ENCODE results near the gene GRM2. TPM values are rescaled to one million over a fixed set of nuclear protein-coding genes. Genes with fewer than 3 reads are reported as not detected.
"Not testable (repeated sequence)": the region's sequence is repeated elsewhere in the genome, so short reads cannot be mapped to it uniquely, and the experiment has no call there.

Gene GRM2
- total and polyA plus RNA-seq, 2 donors, result 0.05 to 0.91 TPM

GRCh38 chr3:51742320-51742719 lies 35.5 kb downstream of the GRM2 start:
- H3K27me3 ChIP-seq (ENCODE audit: control insufficient read depth in 2 of 2, insufficient read depth in 1 of 2, low read length in 1 of 2); H3K9me3 ChIP-seq (ENCODE audit: control insufficient read depth in 2 of 2, insufficient read depth in 1 of 2, low read length in 1 of 2); DNase-seq (ENCODE audit: low read depth in 6 of 9, low spot score in 9 of 9); H3K4me3 ChIP-seq (ENCODE audit: low read length in 2 of 2); H3K4me1 ChIP-seq (ENCODE audit: control insufficient read depth in 2 of 2, insufficient read depth in 2 of 2, low read length in 2 of 2); H3K36me3 ChIP-seq (ENCODE audit: control insufficient read depth in 2 of 2, insufficient read depth in 2 of 2, low read length in 1 of 2); H3K27ac ChIP-seq (ENCODE audit: low read depth in 1 of 2, low read length in 1 of 2): not testable (repeated sequence)
- 92% methylated on average over 3 of the region's 3 CpGs for WGBS

GRCh38 chr3:51742978-51743377 lies 36.1 kb downstream of the GRM2 start:
- WGBS, result 81% methylated on average over 4 of the region's 4 CpGs

GRCh38 chr3:51747840-51748239 lies 41.0 kb downstream of the GRM2 start:
- no peak for DNase-seq (ENCODE audit: low read depth in 6 of 9, low spot score in 9 of 9)
- Histone ChIP-seq H3K27ac (ENCODE audit: low read depth in 1 of 2, low read length in 1 of 2) (no peak overlapping the region), H3K36me3 (ENCODE audit: control insufficient read depth in 2 of 2, insufficient read depth in 2 of 2, low read length in 1 of 2) (no peaks in the 10 kb centered on the region), H3K4me1 (ENCODE audit: control insufficient read depth in 2 of 2, insufficient read depth in 2 of 2, low read length in 2 of 2) (peaks cover 0 to 2% of the 10 kb centered on the region in 2 donors), H3K9me3 (ENCODE audit: control insufficient read depth in 2 of 2, insufficient read depth in 1 of 2, low read length in 1 of 2) (no peaks in the 10 kb centered on the region), H3K27me3 (ENCODE audit: control insufficient read depth in 2 of 2, insufficient read depth in 1 of 2, low read length in 1 of 2) (no peaks in the 10 kb centered on the region), H3K4me3 (ENCODE audit: low read length in 2 of 2) (no peak overlapping the region)

More at GRCh38 chr3:51742978-51743377, 36.1 kb downstream of the GRM2 start:
- not testable (repeated sequence) for H3K36me3 ChIP-seq (ENCODE audit: control insufficient read depth in 2 of 2, insufficient read depth in 2 of 2, low read length in 1 of 2); DNase-seq (ENCODE audit: low read depth in 6 of 9, low spot score in 9 of 9); H3K4me1 ChIP-seq (ENCODE audit: control insufficient read depth in 2 of 2, insufficient read depth in 2 of 2, low read length in 2 of 2); H3K9me3 ChIP-seq (ENCODE audit: control insufficient read depth in 2 of 2, insufficient read depth in 1 of 2, low read length in 1 of 2); H3K27me3 ChIP-seq (ENCODE audit: control insufficient read depth in 2 of 2, insufficient read depth in 1 of 2, low read length in 1 of 2); H3K4me3 ChIP-seq (ENCODE audit: low read length in 2 of 2); H3K27ac ChIP-seq (ENCODE audit: low read depth in 1 of 2, low read length in 1 of 2)

GRCh38 chr3:51748327-51748726 lies 41.5 kb downstream of the GRM2 start:
- Histone ChIP-seq H3K4me1 (ENCODE audit: control insufficient read depth in 2 of 2, insufficient read depth in 2 of 2, low read length in 2 of 2) (peaks cover 0 to 2% of the 10 kb centered on the region in 2 donors), H3K4me3 (ENCODE audit: low read length in 2 of 2) (no peak overlapping the region), H3K27me3 (ENCODE audit: control insufficient read depth in 2 of 2, insufficient read depth in 1 of 2, low read length in 1 of 2) (no peaks in the 10 kb centered on the region), H3K27ac (ENCODE audit: low read depth in 1 of 2, low read length in 1 of 2) (no peak overlapping the region), H3K36me3 (ENCODE audit: control insufficient read depth in 2 of 2, insufficient read depth in 2 of 2, low read length in 1 of 2) (no peaks in the 10 kb centered on the region), H3K9me3 (ENCODE audit: control insufficient read depth in 2 of 2, insufficient read depth in 1 of 2, low read length in 1 of 2) (no peaks in the 10 kb centered on the region)
- DNase-seq (ENCODE audit: low read depth in 6 of 9, low spot score in 9 of 9), result no peak
- 79% methylated on average over 1 of the region's 1 CpG for WGBS

- Histone ChIP-seq H3K4me1 (ENCODE audit: control insufficient read depth in 2 of 2, insufficient read depth in 2 of 2, low read length in 2 of 2) (peaks cover 0 to 2% of the 10 kb centered on the region in 2 donors), H3K27ac (ENCODE audit: low read depth in 1 of 2, low read length in 1 of 2) (no peak overlapping the region), H3K9me3 (ENCODE audit: control insufficient read depth in 2 of 2, insufficient read depth in 1 of 2, low read length in 1 of 2) (no peaks in the 10 kb centered on the region), H3K4me3 (ENCODE audit: low read length in 2 of 2) (no peak overlapping the region), H3K27me3 (ENCODE audit: control insufficient read depth in 2 of 2, insufficient read depth in 1 of 2, low read length in 1 of 2) (no peaks in the 10 kb centered on the region), H3K36me3 (ENCODE audit: control insufficient read depth in 2 of 2, insufficient read depth in 2 of 2, low read length in 1 of 2) (no peaks in the 10 kb centered on the region)
- no peak for DNase-seq (ENCODE audit: low read depth in 6 of 9, low spot score in 9 of 9)
- 98% methylated on average over 1 of the region's 1 CpG for WGBS
Observed at GRCh38 chr3:51750878-51751277, 44.0 kb downstream of the GRM2 start.

- Histone ChIP-seq H3K4me3 (ENCODE audit: low read length in 2 of 2) (no peak overlapping the region), H3K9me3 (ENCODE audit: control insufficient read depth in 2 of 2, insufficient read depth in 1 of 2, low read length in 1 of 2) (no peaks in the 10 kb centered on the region), H3K27ac (ENCODE audit: low read depth in 1 of 2, low read length in 1 of 2) (no peak overlapping the region), H3K36me3 (ENCODE audit: control insufficient read depth in 2 of 2, insufficient read depth in 2 of 2, low read length in 1 of 2) (no peaks in the 10 kb centered on the region), H3K27me3 (ENCODE audit: control insufficient read depth in 2 of 2, insufficient read depth in 1 of 2, low read length in 1 of 2) (no peaks in the 10 kb centered on the region), H3K4me1 (ENCODE audit: control insufficient read depth in 2 of 2, insufficient read depth in 2 of 2, low read length in 2 of 2) (peaks cover 0 to 2% of the 10 kb centered on the region in 2 donors)
- no peak for DNase-seq (ENCODE audit: low read depth in 6 of 9, low spot score in 9 of 9)
- 94% methylated on average over 2 of the region's 2 CpGs for WGBS
Observed at GRCh38 chr3:51751287-51751686, 44.4 kb downstream of the GRM2 start.

GRCh38 chr3:51753763-51754750 lies 47.2 kb downstream of the GRM2 start:
- not testable (repeated sequence) for H3K27ac ChIP-seq (ENCODE audit: low read depth in 1 of 2, low read length in 1 of 2); H3K36me3 ChIP-seq (ENCODE audit: control insufficient read depth in 2 of 2, insufficient read depth in 2 of 2, low read length in 1 of 2); DNase-seq (ENCODE audit: low read depth in 6 of 9, low spot score in 9 of 9); H3K4me1 ChIP-seq (ENCODE audit: control insufficient read depth in 2 of 2, insufficient read depth in 2 of 2, low read length in 2 of 2); H3K9me3 ChIP-seq (ENCODE audit: control insufficient read depth in 2 of 2, insufficient read depth in 1 of 2, low read length in 1 of 2); H3K27me3 ChIP-seq (ENCODE audit: control insufficient read depth in 2 of 2, insufficient read depth in 1 of 2, low read length in 1 of 2); H3K4me3 ChIP-seq (ENCODE audit: low read length in 2 of 2)
- WGBS, result 88% methylated on average over 13 of the region's 13 CpGs

- Histone ChIP-seq H3K27me3 (ENCODE audit: control insufficient read depth in 2 of 2, insufficient read depth in 1 of 2, low read length in 1 of 2) (no peaks in the 10 kb centered on the region), H3K4me1 (ENCODE audit: control insufficient read depth in 2 of 2, insufficient read depth in 2 of 2, low read length in 2 of 2) (no peaks in the 10 kb centered on the region), H3K4me3 (ENCODE audit: low read length in 2 of 2) (no peak overlapping the region), H3K27ac (ENCODE audit: low read depth in 1 of 2, low read length in 1 of 2) (no peak overlapping the region), H3K9me3 (ENCODE audit: control insufficient read depth in 2 of 2, insufficient read depth in 1 of 2, low read length in 1 of 2) (peaks cover 0 to 14% of the 10 kb centered on the region in 2 donors), H3K36me3 (ENCODE audit: control insufficient read depth in 2 of 2, insufficient read depth in 2 of 2, low read length in 1 of 2) (no peaks in the 10 kb centered on the region)
- no peak for DNase-seq (ENCODE audit: low read depth in 6 of 9, low spot score in 9 of 9)
Observed at GRCh38 chr3:51759203-51759602, 52.3 kb downstream of the GRM2 start.
